ENCODE measurements around the gene GOLT1B. TPM values are rescaled to one million over a fixed set of nuclear protein-coding genes. Genes with fewer than 3 reads are reported as not detected.
A peak's percentile ranks its signal among the peaks of the same experiment; 100 is the strongest.

GOLT1B gene
- total and polyA plus RNA-seq, 12 donors, result 12.0 to 25.4 (median 18.8) TPM

- ATAC-seq (no peak), DNase-seq (no peak)
- no peak for TF ChIP-seq CTCF (IDR thresholded peaks at IDR 0.05)
- intact Hi-C loops (cut with DNase I), result loop anchor here in 2 of 10 donors (2.0 to 10.0 kb wide), 2 partner anchors 32 to 166 kb away; no protein-coding TSS in a partner anchor
- Histone ChIP-seq H3K9me3 (peaks cover 0 to under 1% (median 0%) of the 10 kb centered on the region in 11 donors), H3K4me1 (peaks cover 0 to 6% (median 0%) of the 10 kb centered on the region in 9 donors), H3K27me3 (no peaks in the 10 kb centered on the region), H3K27ac (no peak overlapping the region), H3K4me3 (no peak overlapping the region), H3K36me3 (peaks cover 0 to 54% (median 7%) of the 10 kb centered on the region in 9 donors)
- 94% methylated on average over 3 of the region's 3 CpGs for WGBS, 2 donors
Observed at GRCh38 chr12:21518451-21518850, 16.9 kb downstream of the GOLT1B start.

- 56 to 61% methylated on average over 1 of the region's 1 CpG for WGBS, 2 donors
- ATAC-seq, result no peak
- Histone ChIP-seq H3K27me3 (peaks cover 0 to 6% (median 0%) of the 10 kb centered on the region in 7 donors), H3K4me1 (peaks cover 0 to 6% (median 0%) of the 10 kb centered on the region in 9 donors), H3K27ac (no peak overlapping the region), H3K9me3 (peaks cover 0 to 9% (median 0%) of the 10 kb centered on the region in 11 donors), H3K36me3 (peaks cover 0 to 23% (median 0%) of the 10 kb centered on the region in 9 donors), H3K4me3 (no peak overlapping the region)
- no peak for DNase-seq
- intact Hi-C loops (cut with DNase I), result no loop called here
- no peak for TF ChIP-seq CTCF (IDR thresholded peaks at IDR 0.05)
Observed at GRCh38 chr12:21521541-21521940, 20.0 kb downstream of the GOLT1B start.

- Histone ChIP-seq H3K27ac (no peak overlapping the region), H3K36me3 (peaks cover 0 to 9% (median 0%) of the 10 kb centered on the region in 9 donors), H3K27me3 (peaks cover 0 to 22% (median 0%) of the 10 kb centered on the region in 7 donors), H3K4me1 (peaks cover 0 to 13% (median 5%) of the 10 kb centered on the region in 9 donors), H3K9me3 (peaks cover 0 to 9% (median 0%) of the 10 kb centered on the region in 11 donors), H3K4me3 (no peak overlapping the region)
- no peak for ATAC-seq
- no peak for TF ChIP-seq CTCF (IDR thresholded peaks at IDR 0.05)
- no peak for DNase-seq
- intact Hi-C loops (cut with DNase I), result no loop called here
Observed at GRCh38 chr12:21523148-21523547, 21.6 kb downstream of the GOLT1B start.

GRCh38 chr12:21526053-21526452 is 24.5 kb downstream of the GOLT1B start, which contains the start of gene SPX:
SPX (plus strand) TSS chr12:21526296; CDS start chr12:21526473, 177 bp downstream.
- intact Hi-C loops (cut with DNase I), result no loop called here
- 87 to 98% methylated on average over 1 of the region's 1 CpG for WGBS, 2 donors
- TF ChIP-seq CTCF (IDR thresholded peaks at IDR 0.05), result no peak
- H3K9me3 ChIP-seq, result peaks cover 0 to 9% (median 0%) of the 10 kb centered on the region in 11 donors
- peaks cover 0 to 51% (median 0%) of the 10 kb centered on the region in 7 donors for H3K27me3 ChIP-seq
- H3K4me1 ChIP-seq, result peaks cover 0 to 25% (median 16%) of the 10 kb centered on the region in 9 donors
- peak within 1 kb of the TSS in 4 of 10 donors; percentile 81 to 86 (median 85) for H3K27ac ChIP-seq
- ATAC-seq (no peak), DNase-seq (no peak)
- peak within 1 kb of the TSS; percentile 53 to 93 (median 70) for H3K4me3 ChIP-seq
- H3K36me3 ChIP-seq, result no peaks in the 10 kb centered on the region
